Measurements from ENCODE around the gene CACNA1F.

DNA sequence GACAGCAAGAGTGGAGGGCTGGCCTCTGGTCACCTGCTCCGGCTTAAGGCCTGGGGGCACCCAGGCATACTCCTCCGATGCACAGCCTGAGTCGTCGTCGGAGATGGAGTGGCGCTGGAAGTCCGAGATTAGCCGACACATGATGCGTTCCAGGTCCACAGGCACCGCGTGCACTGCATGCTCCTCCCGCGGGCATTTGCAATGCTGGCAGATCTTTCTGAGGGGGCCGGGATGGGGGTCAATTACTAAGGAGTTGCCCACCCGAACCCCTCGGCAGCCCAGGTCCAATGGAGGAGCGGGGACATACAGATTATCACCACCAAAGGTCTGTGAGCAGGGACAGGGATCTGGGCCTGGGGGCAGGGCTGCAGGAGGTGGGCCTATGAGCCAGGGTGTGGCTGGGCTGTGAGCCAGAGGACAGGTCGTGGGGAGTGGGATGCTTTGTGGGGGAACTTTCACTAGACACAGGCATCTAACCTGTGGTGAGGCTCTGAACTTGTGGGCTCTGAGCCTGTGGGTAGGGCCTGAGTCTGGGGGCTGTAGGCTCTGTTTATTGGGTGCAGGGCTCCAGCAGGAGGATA, 49.3 kb downstream of the CACNA1F start:
- TF ChIP-seq, protein P1, sequence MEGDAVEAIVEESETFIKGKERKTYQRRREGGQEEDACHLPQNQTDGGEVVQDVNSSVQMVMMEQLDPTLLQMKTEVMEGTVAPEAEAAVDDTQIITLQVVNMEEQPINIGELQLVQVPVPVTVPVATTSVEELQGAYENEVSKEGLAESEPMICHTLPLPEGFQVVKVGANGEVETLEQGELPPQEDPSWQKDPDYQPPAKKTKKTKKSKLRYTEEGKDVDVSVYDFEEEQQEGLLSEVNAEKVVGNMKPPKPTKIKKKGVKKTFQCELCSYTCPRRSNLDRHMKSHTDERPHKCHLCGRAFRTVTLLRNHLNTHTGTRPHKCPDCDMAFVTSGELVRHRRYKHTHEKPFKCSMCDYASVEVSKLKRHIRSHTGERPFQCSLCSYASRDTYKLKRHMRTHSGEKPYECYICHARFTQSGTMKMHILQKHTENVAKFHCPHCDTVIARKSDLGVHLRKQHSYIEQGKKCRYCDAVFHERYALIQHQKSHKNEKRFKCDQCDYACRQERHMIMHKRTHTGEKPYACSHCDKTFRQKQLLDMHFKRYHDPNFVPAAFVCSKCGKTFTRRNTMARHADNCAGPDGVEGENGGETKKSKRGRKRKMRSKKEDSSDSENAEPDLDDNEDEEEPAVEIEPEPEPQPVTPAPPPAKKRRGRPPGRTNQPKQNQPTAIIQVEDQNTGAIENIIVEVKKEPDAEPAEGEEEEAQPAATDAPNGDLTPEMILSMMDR (conservative IDR thresholded peaks at IDR 0.05; ENCODE audit: low read depth, low read length) = no peak
- TF ChIP-seq EZH2 (IDR thresholded peaks at IDR 0.05; ENCODE audit: low read length, unreplicated experiment) (no peak), EZH2phosphoT487 (IDR thresholded peaks at IDR 0.05; ENCODE audit: borderline replicate concordance, low read length) (no peak)
